ENCODE measurements around the gene BMP8A. TPM values are rescaled to one million over a fixed set of nuclear protein-coding genes. Genes with fewer than 3 reads are reported as not detected.
"Not testable (repeated sequence)": the region's sequence is repeated elsewhere in the genome, so short reads cannot be mapped to it uniquely, and the experiment has no call there.

BMP8A gene
- total and polyA plus RNA-seq, 8 donors: 0.37 to 0.82 (median 0.64) TPM

- ATAC-seq (no peak), DNase-seq (no peak)
- Histone ChIP-seq H3K36me3 (peaks cover 0 to 40% of the 10 kb centered on the region in 2 donors), H3K27me3 (peaks cover 9 to 44% of the 10 kb centered on the region in 2 donors), H3K4me1 (peaks cover 5 to 22% of the 10 kb centered on the region in 2 donors), H3K9me3 (no peaks in the 10 kb centered on the region), H3K27ac (no peak overlapping the region), H3K4me3 (no peak overlapping the region)
- TF ChIP-seq, protein P1, sequence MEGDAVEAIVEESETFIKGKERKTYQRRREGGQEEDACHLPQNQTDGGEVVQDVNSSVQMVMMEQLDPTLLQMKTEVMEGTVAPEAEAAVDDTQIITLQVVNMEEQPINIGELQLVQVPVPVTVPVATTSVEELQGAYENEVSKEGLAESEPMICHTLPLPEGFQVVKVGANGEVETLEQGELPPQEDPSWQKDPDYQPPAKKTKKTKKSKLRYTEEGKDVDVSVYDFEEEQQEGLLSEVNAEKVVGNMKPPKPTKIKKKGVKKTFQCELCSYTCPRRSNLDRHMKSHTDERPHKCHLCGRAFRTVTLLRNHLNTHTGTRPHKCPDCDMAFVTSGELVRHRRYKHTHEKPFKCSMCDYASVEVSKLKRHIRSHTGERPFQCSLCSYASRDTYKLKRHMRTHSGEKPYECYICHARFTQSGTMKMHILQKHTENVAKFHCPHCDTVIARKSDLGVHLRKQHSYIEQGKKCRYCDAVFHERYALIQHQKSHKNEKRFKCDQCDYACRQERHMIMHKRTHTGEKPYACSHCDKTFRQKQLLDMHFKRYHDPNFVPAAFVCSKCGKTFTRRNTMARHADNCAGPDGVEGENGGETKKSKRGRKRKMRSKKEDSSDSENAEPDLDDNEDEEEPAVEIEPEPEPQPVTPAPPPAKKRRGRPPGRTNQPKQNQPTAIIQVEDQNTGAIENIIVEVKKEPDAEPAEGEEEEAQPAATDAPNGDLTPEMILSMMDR (IDR thresholded peaks at IDR 0.05): no peak
- intact Hi-C loops (cut with DNase I): no loop called here
Measured at GRCh38 chr1:39488793-39489566, 2.5 kb upstream of the BMP8A start.

GRCh38 chr1:39489567-39490239, 1.7 kb upstream of the BMP8A start:
- Histone ChIP-seq H3K9me3 (no peaks in the 10 kb centered on the region), H3K27me3 (peaks cover 9 to 52% of the 10 kb centered on the region in 2 donors), H3K4me3 (no peak overlapping the region), H3K27ac (no peak overlapping the region), H3K4me1 (peaks cover 5 to 22% of the 10 kb centered on the region in 2 donors), H3K36me3 (peaks cover 0 to 33% of the 10 kb centered on the region in 2 donors)
- ATAC-seq (no peak), DNase-seq (no peak)
- intact Hi-C loops (cut with DNase I): no loop called here
- TF ChIP-seq, protein P1 (IDR thresholded peaks at IDR 0.05): no peak

GRCh38 chr1:39490596-39491145, 765 bp upstream of the BMP8A start:
- ATAC-seq (peak; percentile 21), DNase-seq (peak in 1 of 4 donors; percentile 83)
- Histone ChIP-seq H3K4me3 (peak overlapping the region; percentile 41 to 53), H3K4me1 (peaks cover 5 to 22% of the 10 kb centered on the region in 2 donors), H3K27me3 (peaks cover 9 to 55% of the 10 kb centered on the region in 2 donors), H3K27ac (no peak overlapping the region), H3K36me3 (peaks cover 0 to 23% of the 10 kb centered on the region in 2 donors), H3K9me3 (no peaks in the 10 kb centered on the region)
- TF ChIP-seq, protein P1 (IDR thresholded peaks at IDR 0.05): no peak
- intact Hi-C loops (cut with DNase I): no loop called here

GRCh38 chr1:39492118-39493042, 944 bp downstream of the BMP8A start:
- DNase-seq: peak in 1 of 4 donors; percentile 74
- H3K36me3 ChIP-seq; H3K27ac ChIP-seq; H3K9me3 ChIP-seq; intact Hi-C loops (cut with DNase I); H3K4me3 ChIP-seq; ATAC-seq: not testable (repeated sequence)
- Histone ChIP-seq H3K4me1 (peaks cover 5 to 22% of the 10 kb centered on the region in 2 donors), H3K27me3 (peaks cover 9 to 55% of the 10 kb centered on the region in 2 donors)

- H3K27ac ChIP-seq; H3K9me3 ChIP-seq; intact Hi-C loops (cut with DNase I); H3K4me3 ChIP-seq; ATAC-seq; H3K36me3 ChIP-seq; DNase-seq: not testable (repeated sequence)
- Histone ChIP-seq H3K4me1 (peaks cover 5 to 22% of the 10 kb centered on the region in 2 donors), H3K27me3 (peaks cover 9 to 55% of the 10 kb centered on the region in 2 donors)
Measured at GRCh38 chr1:39493043-39493810, 1.8 kb downstream of the BMP8A start.
